ENCODE data around the gene TMEM141. TPM values are rescaled to one million over a fixed set of nuclear protein-coding genes. Genes with fewer than 3 reads are reported as not detected.

TMEM141 gene
- total and polyA plus RNA-seq, 2 donors (not counting 1 experiment from before 2014, with no cell fraction given), result 43.3 to 56.5 TPM

DNA sequence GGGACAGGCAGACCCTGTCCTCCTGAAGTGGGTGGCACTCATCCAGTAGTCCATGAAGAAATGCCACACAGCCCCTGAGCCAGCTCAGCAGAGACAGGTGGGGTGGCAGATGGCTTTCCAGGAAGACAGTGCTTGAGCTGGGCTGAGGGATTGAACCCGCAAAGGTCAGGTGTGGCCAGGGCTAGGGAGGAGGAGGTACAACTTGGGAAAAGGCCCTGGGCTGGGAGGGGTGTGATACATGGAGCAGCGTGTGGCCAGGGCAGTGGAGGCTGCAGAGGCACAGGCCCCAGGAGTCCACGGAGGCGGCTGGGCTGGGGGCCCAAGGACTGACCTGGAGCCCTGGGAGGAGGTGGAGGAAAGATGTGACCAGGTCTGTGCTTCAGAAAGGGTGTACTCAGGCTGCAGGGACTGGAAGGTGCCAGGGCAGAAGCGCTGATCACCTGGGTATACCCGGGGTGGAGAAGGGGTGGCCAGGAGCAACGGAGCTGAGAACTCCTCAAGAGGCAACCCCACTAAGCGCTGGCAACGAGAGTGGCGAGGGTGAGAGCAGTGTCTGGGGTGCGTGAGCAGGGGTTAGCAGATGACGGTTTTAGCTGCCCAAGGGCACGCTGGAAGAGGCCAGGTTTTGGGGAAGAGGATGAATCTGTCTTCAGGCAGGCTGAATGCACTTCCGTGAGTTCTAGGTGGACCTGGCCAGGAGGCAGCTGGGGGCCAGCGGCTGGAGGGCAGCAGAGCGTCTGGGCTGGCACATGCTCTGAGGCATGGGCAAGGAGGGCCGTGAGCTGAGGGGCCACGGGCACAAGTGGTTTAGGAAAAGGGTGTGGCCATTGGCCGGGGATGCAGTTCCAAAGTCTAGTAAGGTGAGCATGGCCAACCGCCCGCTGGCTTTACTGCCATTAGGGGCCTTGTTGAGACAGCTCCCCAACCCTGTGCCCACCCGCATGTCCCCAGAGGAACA lies 12.7 kb downstream of the TMEM141 start:
- Histone ChIP-seq H3K4me2 (ENCODE audit: extremely low read depth, insufficient read depth, low read length) (no peak overlapping the region), H3K4me3 (replicated peaks in 1 of 4; ENCODE audit: control extremely low read depth in 1 of 4, insufficient read depth in 1 of 4, low read depth in 3 of 4, low read length in 4 of 4) (no peak overlapping the region), H3K27ac (ENCODE audit: insufficient read depth, low read length) (no peak overlapping the region), H3K9ac (ENCODE audit: insufficient read depth, low read length) (no peak overlapping the region), H3K4me1 (ENCODE audit: control insufficient read depth, extremely low read depth, insufficient read depth, low read length) (peaks cover 6% of the 10 kb centered on the region), H3K79me2 (ENCODE audit: control insufficient read depth, insufficient read depth, low read length) (peaks cover 9% of the 10 kb centered on the region), H2AFZ (ENCODE audit: low read length) (no peak overlapping the region), H3K9me3 (ENCODE audit: control insufficient read depth, insufficient read depth, low read depth, low read length) (no peaks in the 10 kb centered on the region), H3K27me3 (ENCODE audit: control insufficient read depth, insufficient read depth, low read length) (peaks cover 18% of the 10 kb centered on the region), H3K36me3 (ENCODE audit: control insufficient read depth, insufficient read depth, low read length) (peaks cover 2% of the 10 kb centered on the region), H4K20me1 (ENCODE audit: control insufficient read depth, extremely low read depth, insufficient read depth, low read length) (no peaks in the 10 kb centered on the region)
- no peak for DNase-seq (ENCODE audit: low read depth in 2 of 2)
- TF ChIP-seq, protein P1, sequence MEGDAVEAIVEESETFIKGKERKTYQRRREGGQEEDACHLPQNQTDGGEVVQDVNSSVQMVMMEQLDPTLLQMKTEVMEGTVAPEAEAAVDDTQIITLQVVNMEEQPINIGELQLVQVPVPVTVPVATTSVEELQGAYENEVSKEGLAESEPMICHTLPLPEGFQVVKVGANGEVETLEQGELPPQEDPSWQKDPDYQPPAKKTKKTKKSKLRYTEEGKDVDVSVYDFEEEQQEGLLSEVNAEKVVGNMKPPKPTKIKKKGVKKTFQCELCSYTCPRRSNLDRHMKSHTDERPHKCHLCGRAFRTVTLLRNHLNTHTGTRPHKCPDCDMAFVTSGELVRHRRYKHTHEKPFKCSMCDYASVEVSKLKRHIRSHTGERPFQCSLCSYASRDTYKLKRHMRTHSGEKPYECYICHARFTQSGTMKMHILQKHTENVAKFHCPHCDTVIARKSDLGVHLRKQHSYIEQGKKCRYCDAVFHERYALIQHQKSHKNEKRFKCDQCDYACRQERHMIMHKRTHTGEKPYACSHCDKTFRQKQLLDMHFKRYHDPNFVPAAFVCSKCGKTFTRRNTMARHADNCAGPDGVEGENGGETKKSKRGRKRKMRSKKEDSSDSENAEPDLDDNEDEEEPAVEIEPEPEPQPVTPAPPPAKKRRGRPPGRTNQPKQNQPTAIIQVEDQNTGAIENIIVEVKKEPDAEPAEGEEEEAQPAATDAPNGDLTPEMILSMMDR (conservative IDR thresholded peaks at IDR 0.05 in 1 of 2, IDR thresholded peaks at IDR 0.05 in 1 of 2; ENCODE audit: low read depth in 1 of 2, low read length in 2 of 2), result no peak
- TF ChIP-seq EZH2 (IDR thresholded peaks at IDR 0.05; ENCODE audit: low read length, missing control alignments), result no peak

DNA sequence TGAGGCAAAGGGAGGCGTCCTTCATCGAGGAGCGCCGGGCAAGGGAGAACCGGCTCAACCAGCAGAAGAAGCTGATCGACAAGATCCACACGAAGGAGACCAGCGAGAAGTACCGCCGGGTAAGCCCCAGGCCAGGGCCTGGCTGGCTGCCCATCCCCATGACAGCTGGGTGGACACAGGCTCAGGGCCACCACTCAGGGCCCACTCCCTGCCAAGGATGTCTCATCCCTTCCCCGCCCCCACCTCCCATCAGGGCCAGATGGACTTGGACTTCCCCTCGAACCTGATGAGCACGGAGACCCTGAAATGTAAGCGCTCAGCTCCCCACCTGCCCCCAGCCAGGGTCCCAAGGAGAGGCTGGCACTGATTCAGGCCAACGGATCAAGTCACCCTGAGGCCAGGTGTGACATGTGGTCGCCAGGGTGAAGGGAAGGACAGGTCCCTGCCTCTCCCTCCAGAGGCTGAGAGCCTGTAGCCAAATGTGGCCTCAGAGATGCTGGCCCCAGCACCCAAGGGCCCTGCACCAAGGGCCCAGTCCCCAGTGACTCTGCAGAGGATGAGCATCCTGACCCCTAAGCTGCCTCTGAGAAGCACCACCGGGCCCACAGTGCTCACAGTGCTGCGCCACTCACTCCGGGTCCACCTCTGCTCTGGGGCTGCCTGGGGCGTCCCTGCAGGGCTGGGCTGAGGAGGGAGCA lies 13.5 kb downstream of the TMEM141 start:
- Histone ChIP-seq H3K4me2 (ENCODE audit: extremely low read depth, insufficient read depth, low read length) (no peak overlapping the region), H3K79me2 (ENCODE audit: control insufficient read depth, insufficient read depth, low read length) (peaks cover 17% of the 10 kb centered on the region), H3K9me3 (ENCODE audit: control insufficient read depth, insufficient read depth, low read depth, low read length) (no peaks in the 10 kb centered on the region), H3K27ac (ENCODE audit: insufficient read depth, low read length) (no peak overlapping the region), H4K20me1 (ENCODE audit: control insufficient read depth, extremely low read depth, insufficient read depth, low read length) (no peaks in the 10 kb centered on the region), H3K9ac (ENCODE audit: insufficient read depth, low read length) (no peak overlapping the region), H3K4me3 (replicated peaks in 1 of 4; ENCODE audit: control extremely low read depth in 1 of 4, insufficient read depth in 1 of 4, low read depth in 3 of 4, low read length in 4 of 4) (no peak overlapping the region), H3K36me3 (ENCODE audit: control insufficient read depth, insufficient read depth, low read length) (peaks cover 2% of the 10 kb centered on the region), H3K4me1 (ENCODE audit: control insufficient read depth, extremely low read depth, insufficient read depth, low read length) (peaks cover 9% of the 10 kb centered on the region), H2AFZ (ENCODE audit: low read length) (no peak overlapping the region), H3K27me3 (ENCODE audit: control insufficient read depth, insufficient read depth, low read length) (peaks cover 12% of the 10 kb centered on the region)
- no peak for DNase-seq (ENCODE audit: low read depth in 2 of 2)
- TF ChIP-seq EZH2 (IDR thresholded peaks at IDR 0.05; ENCODE audit: low read length, missing control alignments), result no peak
- TF ChIP-seq, protein P1 (conservative IDR thresholded peaks at IDR 0.05 in 1 of 2, IDR thresholded peaks at IDR 0.05 in 1 of 2; ENCODE audit: low read depth in 1 of 2, low read length in 2 of 2), result no peak

DNA sequence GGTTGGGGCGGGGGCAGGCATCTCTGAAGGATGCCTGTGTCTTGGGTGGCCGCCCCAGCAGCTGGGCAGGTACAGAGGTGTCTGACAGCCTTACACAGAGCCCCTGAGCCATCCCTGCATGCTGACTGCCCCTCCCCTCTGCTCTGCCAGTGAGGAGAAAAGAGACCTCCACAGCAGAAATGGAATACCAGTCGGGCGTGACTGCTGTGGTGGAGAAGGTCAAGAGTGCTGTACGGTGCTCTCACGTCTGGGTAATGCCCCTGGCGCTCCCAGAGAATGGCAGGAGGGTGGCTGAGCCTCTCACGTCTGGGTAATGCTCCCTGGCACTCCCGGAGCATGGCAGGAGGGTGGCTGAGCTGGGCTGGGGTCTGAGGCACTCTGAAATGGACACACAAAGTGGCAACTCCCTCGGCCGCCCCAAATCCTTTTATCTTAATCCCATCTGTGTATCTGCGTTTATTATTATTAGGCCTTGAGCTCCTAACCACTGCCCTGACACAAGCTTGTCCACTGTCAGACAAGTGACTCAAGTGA lies 14.1 kb downstream of the TMEM141 start:
- peaks cover 2% of the 10 kb centered on the region for H3K36me3 ChIP-seq (ENCODE audit: control insufficient read depth, insufficient read depth, low read length)
- DNase-seq (ENCODE audit: low read depth in 2 of 2), result no peak
- H3K9me3 ChIP-seq (ENCODE audit: control insufficient read depth, insufficient read depth, low read depth, low read length), result no peaks in the 10 kb centered on the region
- H3K79me2 ChIP-seq (ENCODE audit: control insufficient read depth, insufficient read depth, low read length), result peaks cover 23% of the 10 kb centered on the region
- no peak overlapping the region for H3K27ac ChIP-seq (ENCODE audit: insufficient read depth, low read length)
- H3K9ac ChIP-seq (ENCODE audit: insufficient read depth, low read length), result no peak overlapping the region
- H3K4me2 ChIP-seq (ENCODE audit: extremely low read depth, insufficient read depth, low read length), result no peak overlapping the region
- TF ChIP-seq EZH2 (IDR thresholded peaks at IDR 0.05; ENCODE audit: low read length, missing control alignments), result no peak
- TF ChIP-seq, protein P1 (conservative IDR thresholded peaks at IDR 0.05 in 1 of 2, IDR thresholded peaks at IDR 0.05 in 1 of 2; ENCODE audit: low read depth in 1 of 2, low read length in 2 of 2), result no peak
- no peak overlapping the region for H3K4me3 ChIP-seq (replicated peaks in 1 of 4; ENCODE audit: control extremely low read depth in 1 of 4, insufficient read depth in 1 of 4, low read depth in 3 of 4, low read length in 4 of 4)
- H3K27me3 ChIP-seq (ENCODE audit: control insufficient read depth, insufficient read depth, low read length), result peaks cover 11% of the 10 kb centered on the region
- no peak overlapping the region for H2AFZ ChIP-seq (ENCODE audit: low read length)
- H3K4me1 ChIP-seq (ENCODE audit: control insufficient read depth, extremely low read depth, insufficient read depth, low read length), result peaks cover 9% of the 10 kb centered on the region
- H4K20me1 ChIP-seq (ENCODE audit: control insufficient read depth, extremely low read depth, insufficient read depth, low read length), result no peaks in the 10 kb centered on the region

Data from fibroblast of lung (primary cell).